ENCODE data around the gene ADARB2. TPM values are rescaled to one million over a fixed set of nuclear protein-coding genes. Genes with fewer than 3 reads are reported as not detected.
"Not testable (repeated sequence)": the region's sequence is repeated elsewhere in the genome, so short reads cannot be mapped to it uniquely, and the experiment has no call there.

The ADARB2 gene
- total RNA-seq, 6 donors from 2014 or later, result 0.69 to 5.2 (median 1.8) TPM

DNA sequence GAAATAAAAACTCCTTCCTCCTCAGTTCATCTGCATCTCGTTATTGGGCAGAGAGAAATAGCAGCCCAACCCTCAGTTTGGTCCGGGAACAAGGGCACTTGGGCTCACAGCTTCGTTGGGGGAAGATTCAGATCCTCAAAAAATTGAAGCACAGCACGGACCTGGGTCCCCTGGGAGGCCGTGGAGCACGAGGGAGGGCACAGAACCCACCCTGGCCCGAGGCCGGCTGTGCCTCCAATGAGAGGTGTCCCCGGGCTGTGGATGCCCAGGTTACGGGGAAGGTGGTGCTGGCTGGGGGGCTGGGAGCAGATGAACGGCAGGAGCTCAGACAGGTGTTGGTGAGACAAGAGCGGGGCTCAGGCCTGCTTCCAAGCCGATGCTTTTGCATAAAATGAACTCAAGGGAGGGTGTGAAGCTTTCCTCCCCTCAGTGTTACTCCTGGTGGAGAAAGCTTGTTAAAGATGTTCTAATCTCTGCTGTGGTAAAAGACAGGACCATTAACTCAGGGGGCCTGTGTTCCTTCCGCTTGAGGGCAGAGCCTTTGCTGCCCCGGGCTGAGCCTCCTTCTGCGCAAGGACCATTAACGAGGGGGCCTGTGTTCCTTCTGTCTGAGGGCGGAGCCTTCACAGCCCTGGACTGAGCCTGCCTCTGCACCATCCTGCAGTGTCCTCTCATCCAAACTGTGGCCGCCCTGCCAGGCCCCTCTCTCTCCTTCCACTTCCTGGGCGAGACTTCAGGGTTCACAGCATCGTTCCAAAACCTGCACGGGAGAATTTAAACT, 302.2 kb downstream of the ADARB2 start:
- peak; percentile 40 to 49 for ATAC-seq (ENCODE audit: low FRiP score in 2 of 2)
- TF ChIP-seq POLR2AphosphoS5 (IDR thresholded peaks at IDR 0.05) (no peak), POLR2A (IDR thresholded peaks at IDR 0.05) (no peak), EP300 (IDR thresholded peaks at IDR 0.05) (no peak)
- TF ChIP-seq, protein P1, sequence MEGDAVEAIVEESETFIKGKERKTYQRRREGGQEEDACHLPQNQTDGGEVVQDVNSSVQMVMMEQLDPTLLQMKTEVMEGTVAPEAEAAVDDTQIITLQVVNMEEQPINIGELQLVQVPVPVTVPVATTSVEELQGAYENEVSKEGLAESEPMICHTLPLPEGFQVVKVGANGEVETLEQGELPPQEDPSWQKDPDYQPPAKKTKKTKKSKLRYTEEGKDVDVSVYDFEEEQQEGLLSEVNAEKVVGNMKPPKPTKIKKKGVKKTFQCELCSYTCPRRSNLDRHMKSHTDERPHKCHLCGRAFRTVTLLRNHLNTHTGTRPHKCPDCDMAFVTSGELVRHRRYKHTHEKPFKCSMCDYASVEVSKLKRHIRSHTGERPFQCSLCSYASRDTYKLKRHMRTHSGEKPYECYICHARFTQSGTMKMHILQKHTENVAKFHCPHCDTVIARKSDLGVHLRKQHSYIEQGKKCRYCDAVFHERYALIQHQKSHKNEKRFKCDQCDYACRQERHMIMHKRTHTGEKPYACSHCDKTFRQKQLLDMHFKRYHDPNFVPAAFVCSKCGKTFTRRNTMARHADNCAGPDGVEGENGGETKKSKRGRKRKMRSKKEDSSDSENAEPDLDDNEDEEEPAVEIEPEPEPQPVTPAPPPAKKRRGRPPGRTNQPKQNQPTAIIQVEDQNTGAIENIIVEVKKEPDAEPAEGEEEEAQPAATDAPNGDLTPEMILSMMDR (IDR thresholded peaks at IDR 0.05), result no peak
- H3K27me3 ChIP-seq, result no peaks in the 10 kb centered on the region
- no peak overlapping the region for H3K27ac ChIP-seq
- H3K36me3 ChIP-seq, result no peaks in the 10 kb centered on the region
- peaks cover 0 to 10% (median 2%) of the 10 kb centered on the region in 4 donors for H3K9me3 ChIP-seq
- WGBS, 2 donors, result 84 to 90% methylated on average over 16 to 22 of the region's 22 CpGs
- H3K4me3 ChIP-seq, result no peak overlapping the region
- peak in 1 of 2 donors; percentile 50 for DNase-seq
- H3K4me1 ChIP-seq, result no peaks in the 10 kb centered on the region

DNA sequence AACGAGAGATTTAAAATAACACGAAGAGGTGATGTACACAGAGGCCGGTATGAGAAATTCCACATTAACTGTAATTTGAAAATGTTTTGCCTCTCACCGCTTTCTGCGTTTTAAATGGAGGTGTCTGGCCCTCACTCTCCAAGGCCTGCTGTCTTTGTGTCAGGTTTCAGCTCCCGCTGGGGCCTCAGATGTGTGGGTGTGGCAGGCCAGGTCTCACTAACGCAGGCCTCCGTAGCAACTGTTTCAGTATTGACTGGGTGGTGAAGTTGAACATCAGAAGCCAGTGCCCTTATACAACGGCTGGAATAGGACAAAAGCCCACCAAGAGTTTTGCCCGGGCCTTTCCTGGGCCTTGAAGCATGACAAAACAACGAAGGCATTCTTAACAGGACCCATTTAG, 303.1 kb downstream of the ADARB2 start:
- Histone ChIP-seq H3K27ac (no peak overlapping the region), H3K27me3 (no peaks in the 10 kb centered on the region), H3K36me3 (no peaks in the 10 kb centered on the region), H3K4me1 (no peaks in the 10 kb centered on the region), H3K9me3 (peaks cover 0 to 10% (median 2%) of the 10 kb centered on the region in 4 donors), H3K4me3 (no peak overlapping the region)
- ATAC-seq (ENCODE audit: low FRiP score in 2 of 2) (no peak), DNase-seq (no peak)
- no peak for TF ChIP-seq EP300 (IDR thresholded peaks at IDR 0.05)
- TF ChIP-seq POLR2A (IDR thresholded peaks at IDR 0.05), result no peak
- no peak for TF ChIP-seq POLR2AphosphoS5 (IDR thresholded peaks at IDR 0.05)
- TF ChIP-seq, protein P1 (IDR thresholded peaks at IDR 0.05), result no peak
- 85 to 92% methylated on average over 9 to 11 of the region's 11 CpGs for WGBS, 2 donors

GRCh38 chr10:1432161-1432560, 305.2 kb downstream of the ADARB2 start:
- Histone ChIP-seq H3K27me3 (no peaks in the 10 kb centered on the region), H3K36me3 (no peaks in the 10 kb centered on the region), H3K27ac (no peak overlapping the region), H3K9me3 (peaks cover 0 to 10% (median 2%) of the 10 kb centered on the region in 4 donors), H3K4me3 (no peak overlapping the region), H3K4me1 (no peaks in the 10 kb centered on the region)
- ATAC-seq (ENCODE audit: low FRiP score in 2 of 2) (no peak), DNase-seq (no peak)
- 46 to 63% methylated on average over 3 of the region's 3 CpGs for WGBS, 2 donors
- TF ChIP-seq, protein P1 (IDR thresholded peaks at IDR 0.05), result no peak
- TF ChIP-seq EP300 (IDR thresholded peaks at IDR 0.05) (no peak), POLR2AphosphoS5 (IDR thresholded peaks at IDR 0.05) (no peak), POLR2A (IDR thresholded peaks at IDR 0.05) (no peak)

- Histone ChIP-seq H3K9me3 (peaks cover 0 to 10% (median 2%) of the 10 kb centered on the region in 4 donors), H3K4me1 (no peaks in the 10 kb centered on the region), H3K27me3 (no peaks in the 10 kb centered on the region), H3K36me3 (no peaks in the 10 kb centered on the region), H3K4me3 (no peak overlapping the region), H3K27ac (no peak overlapping the region)
- DNase-seq (no peak), ATAC-seq (ENCODE audit: low FRiP score in 2 of 2) (no peak)
- TF ChIP-seq, protein P1 (IDR thresholded peaks at IDR 0.05), result no peak
- no peak for TF ChIP-seq POLR2AphosphoS5 (IDR thresholded peaks at IDR 0.05)
- TF ChIP-seq EP300 (IDR thresholded peaks at IDR 0.05), result no peak
- TF ChIP-seq POLR2A (IDR thresholded peaks at IDR 0.05), result no peak
- 93 to 96% methylated on average over 1 of the region's 1 CpG for WGBS, 2 donors
These were observed 306.1 kb downstream of the ADARB2 start for GRCh38 chr10:1431229-1431628.

DNA sequence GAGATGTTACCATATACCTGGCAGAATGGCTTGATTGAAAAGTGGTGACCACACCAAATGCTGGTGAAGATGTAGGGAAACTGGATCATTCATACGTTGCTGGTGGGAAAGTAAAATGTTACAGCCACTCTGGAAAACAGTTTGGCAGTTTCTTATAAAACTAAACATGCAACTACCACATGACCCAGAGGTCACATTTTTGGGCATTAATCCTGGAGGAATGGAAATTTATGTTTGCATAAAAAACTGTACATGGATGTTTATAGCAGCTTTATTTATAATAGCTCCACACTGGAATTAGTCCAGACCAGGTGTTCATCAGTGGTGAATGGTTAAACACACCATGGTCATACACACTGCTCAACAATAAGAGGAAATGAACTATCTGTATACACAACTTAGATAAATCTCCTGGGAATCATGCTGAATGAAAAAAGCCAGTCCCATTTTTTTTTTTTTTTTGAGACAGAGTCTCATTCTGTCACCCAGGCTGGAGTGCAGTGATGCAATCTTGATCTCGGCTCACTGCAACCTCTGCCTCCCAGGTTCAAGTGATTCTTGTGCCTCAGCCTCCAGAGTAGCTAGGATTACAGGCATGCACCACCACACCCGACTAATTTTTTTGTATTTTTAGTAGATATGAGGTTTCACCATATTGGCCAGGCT, 309.7 kb downstream of the ADARB2 start:
- H3K27me3 ChIP-seq; DNase-seq; H3K4me3 ChIP-seq; H3K27ac ChIP-seq; H3K36me3 ChIP-seq; H3K4me1 ChIP-seq; ATAC-seq (ENCODE audit: low FRiP score in 2 of 2): not testable (repeated sequence)
- peaks cover 0 to 10% (median 2%) of the 10 kb centered on the region in 4 donors for H3K9me3 ChIP-seq
- 47 to 49% methylated on average over 3 of the region's 3 CpGs for WGBS, 2 donors
